Fibroblast of skin of left quadriceps (primary cell): ENCODE results near the gene CARMIL1.

ENCODE experiments used
- DNase-seq, 2 experiments: peaks; one replicate each; pipeline ENCODE4 v3.0.0-alpha.2; 2013; ENCODE audit warnings: low read depth in 2 of 2

CARMIL1 gene

DNA sequence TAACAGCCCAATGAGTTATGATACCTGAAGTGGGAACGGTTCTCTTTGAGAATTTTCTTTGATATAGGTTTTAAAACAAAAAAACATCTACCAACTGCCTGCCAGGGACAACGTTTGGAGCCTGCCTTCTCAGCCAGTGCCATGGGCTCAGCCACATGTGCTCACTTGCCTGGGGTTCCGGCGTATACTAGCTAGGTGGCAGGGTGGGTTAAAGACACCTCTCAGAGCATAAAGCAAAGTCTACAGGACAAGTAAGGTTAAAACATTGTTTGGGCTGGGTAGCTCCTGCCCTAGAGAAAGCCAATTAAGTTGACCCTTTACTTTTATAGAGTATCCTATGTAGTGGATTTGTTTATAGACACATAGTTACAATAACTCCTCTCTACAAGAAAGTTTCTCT is 334.9 kb downstream of the CARMIL1 start:
- no peak for DNase-seq

DNA sequence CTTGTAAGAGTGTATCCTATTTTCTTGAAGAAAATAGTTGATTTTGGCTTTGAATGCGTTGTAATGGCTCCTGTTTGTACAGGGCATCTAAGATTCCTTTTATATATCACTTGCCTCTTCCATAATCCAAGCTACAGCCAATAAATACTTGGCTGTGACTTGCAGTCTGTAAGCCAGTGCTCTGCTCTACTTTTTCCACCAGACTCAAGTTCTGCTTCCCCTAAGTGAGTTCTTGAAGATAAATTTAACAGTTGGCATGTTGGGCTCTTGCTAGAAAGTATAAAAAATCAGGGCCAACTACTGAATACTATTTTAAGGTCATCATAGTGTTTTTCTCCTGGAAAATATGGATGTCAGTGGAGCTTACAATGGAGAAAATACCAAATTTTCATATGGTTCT is 336.3 kb downstream of the CARMIL1 start:
- no peak for DNase-seq

GRCh38 chr6:25617997-25618396 is 338.8 kb downstream of the CARMIL1 start:
- no peak for DNase-seq

DNA sequence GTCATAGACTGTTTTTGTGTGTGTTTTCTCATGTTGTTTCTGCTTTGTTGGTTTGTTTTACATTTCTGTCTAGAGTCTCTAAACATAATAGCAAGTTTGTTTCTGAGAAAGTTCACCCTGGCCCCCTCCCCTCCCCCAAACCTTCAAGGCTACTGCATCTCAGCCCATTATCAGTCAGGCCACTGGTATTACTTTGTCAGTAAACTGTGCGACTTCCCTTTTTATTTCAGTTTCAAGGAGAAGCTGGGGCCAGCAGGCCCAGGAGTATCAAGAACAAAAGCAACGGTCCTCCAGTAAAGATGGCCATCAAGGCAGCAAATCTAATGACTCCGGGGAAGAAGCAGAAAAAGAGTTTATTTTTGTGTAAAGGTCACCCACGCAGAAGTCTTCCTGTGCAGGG is 340.0 kb downstream of the CARMIL1 start:
- no peak for DNase-seq

- no peak for DNase-seq
Measured at GRCh38 chr6:25620391-25620790, 341.2 kb downstream of the CARMIL1 start.

DNA sequence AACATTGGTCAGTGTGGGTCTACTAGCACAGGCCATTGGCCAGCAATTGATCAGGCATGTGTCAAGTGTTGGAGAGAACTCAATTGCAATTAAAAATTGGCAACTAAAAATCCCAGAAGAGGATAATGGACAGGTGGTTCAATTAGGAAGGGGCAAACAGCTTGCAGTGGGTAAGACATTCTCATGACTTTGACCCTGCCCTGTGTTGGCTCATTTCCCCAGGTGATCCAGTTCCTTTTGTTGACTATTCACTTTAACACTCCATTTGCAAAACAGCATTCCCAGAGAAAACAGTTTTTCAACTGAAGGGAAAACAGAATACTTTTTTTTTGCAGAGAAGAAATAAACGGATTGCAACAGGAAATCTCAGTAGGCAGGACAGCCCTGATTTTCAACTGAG is 343.9 kb downstream of the CARMIL1 start:
- DNase-seq, result no peak

DNA sequence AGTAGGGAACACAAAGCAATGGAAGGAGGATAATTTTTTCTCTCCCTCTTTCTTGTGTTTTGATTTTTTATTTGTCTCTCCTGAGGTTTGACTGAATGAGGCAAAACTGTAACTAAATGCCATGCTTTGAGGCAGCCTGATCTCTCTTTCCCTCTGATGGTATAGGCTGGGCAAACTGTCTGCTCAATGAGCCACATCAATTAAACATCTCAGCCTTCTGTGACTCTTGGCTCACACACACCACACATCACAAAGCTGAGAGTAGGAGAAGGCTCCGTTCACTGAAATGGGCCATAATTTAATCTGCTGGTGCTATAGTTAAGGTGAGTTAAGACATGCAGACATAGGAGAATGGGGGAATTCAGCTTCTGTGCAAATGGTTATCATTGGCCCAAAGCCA is 344.7 kb downstream of the CARMIL1 start:
- no peak for DNase-seq

DNA sequence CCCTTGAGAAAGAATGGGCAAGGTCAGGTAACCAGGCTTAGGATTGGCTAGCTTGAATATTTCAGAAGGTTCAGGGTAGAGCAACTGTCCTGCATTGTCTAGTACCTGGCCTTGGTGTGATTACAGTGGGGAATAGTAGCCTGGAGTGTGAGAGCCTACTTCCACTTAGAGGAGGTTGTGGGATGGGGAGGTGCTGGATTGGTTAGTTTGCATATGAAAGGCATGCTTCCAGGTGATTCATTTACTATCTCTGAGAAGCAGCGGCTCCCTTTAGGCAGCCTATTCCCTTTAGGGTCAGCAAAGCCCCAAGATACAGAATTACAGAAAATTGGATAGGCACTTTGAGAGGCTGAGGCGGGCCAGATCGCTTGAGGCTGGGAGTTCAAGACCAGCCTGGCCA is 347.8 kb downstream of the CARMIL1 start:
- DNase-seq, result no peak

DNA sequence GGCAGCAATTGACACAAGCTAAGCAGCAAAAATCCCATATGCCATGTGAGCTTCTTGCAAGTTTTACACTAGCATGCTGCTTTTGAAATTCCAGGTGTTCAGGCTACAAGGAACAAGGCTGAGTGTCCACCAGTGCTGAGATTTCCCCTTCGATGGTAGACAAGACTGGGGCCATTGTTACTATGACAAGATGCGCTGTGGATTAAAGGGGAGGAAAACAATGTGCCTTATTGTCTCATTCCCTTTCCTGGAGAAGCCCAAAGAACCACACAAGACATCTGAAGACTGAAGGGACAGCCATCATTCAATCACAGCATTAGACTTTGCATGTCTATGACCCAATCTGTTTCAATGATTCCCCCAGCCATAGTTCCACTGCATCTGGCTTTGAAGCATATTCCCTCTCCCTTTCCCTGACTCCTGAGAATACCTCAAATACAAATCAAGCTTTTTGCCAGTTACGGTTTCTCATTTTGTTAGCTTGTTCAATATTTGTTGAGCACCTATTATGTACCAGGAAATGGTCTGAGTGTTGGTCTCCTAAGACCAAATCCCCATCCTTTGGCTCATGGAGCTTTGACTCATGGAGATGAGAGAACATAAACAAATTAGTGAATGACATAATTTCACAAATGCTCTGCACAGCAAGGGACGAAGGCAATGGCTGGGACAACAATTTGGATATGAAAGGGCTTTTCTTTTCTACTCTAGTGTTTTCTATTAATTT is 349.5 kb downstream of the CARMIL1 start:
- no peak for DNase-seq

DNA sequence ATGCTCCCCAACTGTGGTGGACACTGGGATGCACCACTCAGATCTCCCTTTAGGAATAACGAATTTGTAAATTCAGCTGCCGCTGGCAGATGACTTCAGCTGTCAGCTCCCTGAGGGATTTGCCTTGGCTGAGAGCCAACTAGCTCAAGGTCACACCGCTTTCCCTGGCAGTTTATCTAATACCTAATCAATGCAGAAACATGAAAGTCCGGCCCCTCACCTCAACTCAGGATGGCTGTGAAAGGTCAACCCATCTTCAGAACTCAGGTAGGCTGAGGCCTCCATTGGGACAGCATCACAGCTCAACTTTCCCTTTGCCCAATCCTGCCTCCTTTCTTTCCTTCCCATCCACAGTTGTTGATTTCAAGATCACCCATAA is 350.0 kb downstream of the CARMIL1 start:
- DNase-seq, result no peak

DNA sequence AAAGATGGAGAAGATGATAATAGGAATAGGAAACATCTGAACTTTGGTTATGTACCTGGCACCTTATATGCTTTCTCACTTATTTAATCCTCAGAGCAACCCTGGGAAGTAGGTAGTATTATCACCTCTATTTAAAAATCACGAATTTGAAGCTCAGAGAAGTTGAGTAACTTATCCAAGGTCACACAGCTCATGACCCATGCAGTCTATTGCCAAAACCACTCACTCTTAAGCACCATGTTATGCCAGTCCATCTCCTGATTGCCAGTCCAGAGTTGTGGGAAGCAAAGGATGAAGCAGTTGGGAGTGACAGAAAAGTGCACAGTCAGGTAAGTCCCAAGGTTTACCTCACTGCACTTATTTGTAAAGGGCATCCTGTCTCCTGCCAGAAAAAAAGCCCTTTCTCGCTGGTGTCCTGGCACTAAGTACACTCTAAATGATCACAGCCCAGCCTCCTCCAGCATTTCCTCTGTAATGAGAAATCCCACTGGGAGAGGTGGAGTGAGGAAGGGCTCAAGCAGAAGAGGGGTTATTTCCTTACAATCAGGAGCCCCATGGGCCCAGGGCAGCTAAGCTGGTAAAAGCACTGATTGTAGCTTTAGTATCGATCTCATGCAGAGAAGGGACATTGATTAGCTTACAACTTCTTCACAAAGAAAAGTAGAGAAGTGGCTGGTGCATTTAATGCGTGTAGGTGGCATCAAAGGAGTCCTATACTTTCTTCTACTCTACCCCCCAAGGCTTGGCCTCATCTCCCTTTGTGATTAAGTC is 351.5 kb downstream of the CARMIL1 start:
- DNase-seq, result no peak

DNA sequence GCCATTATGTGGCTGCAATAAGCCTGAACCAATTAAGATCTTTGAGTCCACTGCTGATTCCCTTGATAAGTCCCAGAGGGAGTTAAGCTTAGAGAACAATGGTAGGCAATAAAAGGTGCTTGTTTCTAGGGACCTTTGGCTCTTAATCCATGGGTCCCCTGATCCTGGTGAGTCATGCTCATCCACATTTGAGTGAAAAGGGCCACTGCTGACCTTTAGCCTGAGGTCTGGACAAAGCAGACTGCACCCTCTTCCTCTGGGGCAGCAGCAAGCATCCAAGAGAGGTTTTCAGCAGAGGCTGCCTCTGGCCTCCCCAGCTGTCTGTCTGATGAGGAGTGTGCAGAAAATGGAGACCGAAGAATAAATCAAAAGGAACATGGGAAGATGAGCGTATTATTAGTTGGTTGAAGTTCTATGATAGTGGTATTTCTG is 356.7 kb downstream of the CARMIL1 start:
- DNase-seq, result no peak

- DNase-seq, result no peak
Measured at GRCh38 chr6:25637211-25637610, 358.0 kb downstream of the CARMIL1 start.

- no peak for DNase-seq
Measured at GRCh38 chr6:25637960-25638434, 358.8 kb downstream of the CARMIL1 start.

GRCh38 chr6:25639653-25640052 is 360.5 kb downstream of the CARMIL1 start:
- DNase-seq, result no peak

- no peak for DNase-seq
Measured at GRCh38 chr6:25640446-25640845, 361.3 kb downstream of the CARMIL1 start.

GRCh38 chr6:25640891-25641290 is 361.7 kb downstream of the CARMIL1 start:
- DNase-seq, result no peak

GRCh38 chr6:25641377-25641776 is 362.2 kb downstream of the CARMIL1 start:
- DNase-seq, result no peak

DNA sequence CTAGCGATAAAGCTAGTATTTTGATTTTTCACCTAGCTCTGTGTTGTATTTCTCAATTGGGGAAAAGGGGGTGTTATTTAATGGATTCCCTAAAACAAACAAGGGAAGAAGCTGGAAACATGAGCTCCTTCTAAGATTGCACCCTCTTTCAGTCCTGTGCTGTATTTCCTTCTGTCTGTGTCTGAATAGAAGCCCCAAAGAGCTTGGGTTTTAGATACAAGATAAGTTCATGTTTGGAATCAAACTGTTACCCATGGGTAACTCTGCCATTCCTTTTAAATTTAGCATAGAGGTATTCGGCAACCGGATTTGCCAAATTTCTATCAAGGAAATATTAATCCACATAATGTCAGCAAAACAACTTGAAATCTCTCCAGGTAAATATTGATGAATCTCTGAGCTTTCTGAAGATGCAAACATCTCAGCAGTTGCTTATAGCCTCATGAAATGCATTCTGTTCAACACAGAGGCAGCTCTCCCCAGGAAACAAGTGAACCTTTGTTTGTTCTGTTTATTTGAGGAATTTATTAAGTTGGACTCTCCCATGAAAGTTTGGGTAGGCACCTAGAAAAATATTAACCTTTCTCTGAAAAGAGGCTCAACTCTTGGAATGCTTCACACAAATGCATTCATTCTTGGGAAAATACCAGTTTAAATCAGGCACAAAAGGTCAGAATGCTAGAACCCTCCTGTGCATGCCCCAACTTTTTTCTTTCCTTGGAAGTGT is 362.9 kb downstream of the CARMIL1 start:
- no peak for DNase-seq

DNA sequence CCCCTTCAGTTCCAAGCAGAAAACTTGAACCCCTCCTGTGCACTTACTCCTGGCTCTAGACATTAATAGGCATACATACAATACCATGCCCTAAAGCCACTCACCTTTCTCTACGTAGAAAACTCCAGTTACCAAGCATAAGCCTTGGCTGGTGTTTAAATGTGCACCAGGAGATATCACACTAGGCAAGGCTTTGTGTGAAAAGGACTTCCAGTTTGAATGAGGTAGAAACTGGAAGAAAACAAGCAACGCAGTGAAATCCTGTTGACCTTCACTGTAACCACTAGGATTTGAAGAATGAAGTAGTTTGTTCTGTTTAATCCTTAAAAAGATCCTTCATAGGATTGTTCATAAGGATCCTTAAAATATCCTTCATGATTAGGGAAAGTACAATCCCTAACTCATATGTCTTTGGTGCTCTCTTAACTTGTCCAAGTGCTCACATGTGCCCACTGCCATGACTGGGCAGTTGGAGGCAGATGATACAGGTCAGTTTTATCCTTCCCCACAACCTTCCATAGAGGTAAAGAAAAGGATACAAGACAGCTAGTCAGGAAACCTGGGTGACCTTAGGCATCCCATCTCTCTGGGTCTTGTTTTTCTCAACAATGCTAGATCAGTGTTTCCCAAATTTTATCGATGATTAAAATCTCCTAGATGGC is 363.6 kb downstream of the CARMIL1 start:
- no peak for DNase-seq

DNA sequence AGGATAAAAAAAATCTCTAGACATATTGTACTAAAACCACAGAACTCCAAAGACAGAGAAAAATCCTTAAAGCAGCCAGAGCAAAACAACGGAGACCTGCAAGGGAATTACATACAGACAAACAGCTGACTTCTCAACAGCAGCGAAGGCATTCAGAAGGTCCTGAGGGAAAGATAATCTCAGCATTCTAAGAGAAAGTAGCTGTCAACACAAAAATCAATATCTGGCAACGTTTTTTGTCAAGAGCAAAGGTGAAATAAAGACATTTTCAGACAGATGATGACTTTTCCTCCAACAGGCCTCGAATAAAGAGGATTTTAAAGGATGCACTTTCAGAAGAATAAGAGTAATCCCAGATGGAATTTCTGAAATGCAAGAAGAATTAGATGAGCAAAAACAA is 366.7 kb downstream of the CARMIL1 start:
- no peak for DNase-seq

DNA sequence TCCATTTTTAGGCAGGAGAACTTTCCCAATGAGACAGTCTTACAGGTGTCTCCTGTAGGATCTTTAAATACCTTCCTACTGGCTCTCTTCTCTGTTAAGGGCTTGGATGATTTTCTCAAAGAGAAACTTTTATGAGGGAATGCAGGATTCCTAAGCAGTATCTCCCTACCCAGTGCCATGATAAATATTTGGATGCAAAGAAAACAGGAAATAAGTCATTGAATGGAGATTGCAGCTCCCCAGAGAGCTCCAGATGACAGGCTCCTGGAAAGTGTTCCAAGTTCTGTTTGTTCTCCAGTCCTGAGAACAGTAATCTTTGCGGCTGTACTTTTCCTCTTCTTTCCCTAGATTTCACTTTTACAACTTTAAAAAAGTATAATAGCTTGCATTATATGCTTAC is 370.4 kb downstream of the CARMIL1 start:
- DNase-seq, result no peak
